HUES48 (cell line): ENCODE results near the gene TUBA4B.

Experiments
- H3K27ac ChIP-seq: one replicate; pipeline ENCODE4 v1.7.0; 2013; ENCODE audit warnings: low read depth, low read length, inconsistent platforms
- H3K27me3 ChIP-seq: 2 replicates; pipeline ENCODE4 v1.6.1; 2013; ENCODE audit warnings: mild to moderate bottlenecking, low read length; ENCODE audit not compliant: control insufficient read depth, insufficient read depth
- H3K36me3 ChIP-seq: 2 replicates; pipeline ENCODE4 v1.6.1; 2013; ENCODE audit warnings: low read length; ENCODE audit not compliant: control insufficient read depth, insufficient read depth
- H3K4me1 ChIP-seq: 2 replicates; pipeline ENCODE4 v1.6.1; 2013; ENCODE audit warnings: mild to moderate bottlenecking, low read length; ENCODE audit not compliant: control insufficient read depth, insufficient read depth
- H3K4me3 ChIP-seq: 2 replicates; pipeline ENCODE4 v1.5.1; 2013; ENCODE audit warnings: mild to moderate bottlenecking, low read depth, low read length
- H3K9ac ChIP-seq: 2 replicates; pipeline ENCODE4 v1.6.1; 2013; ENCODE audit warnings: mild to moderate bottlenecking, low read depth, low read length, moderate library complexity
- H3K9me3 ChIP-seq: 2 replicates; pipeline ENCODE4 v1.6.1; 2013; ENCODE audit warnings: low read length; ENCODE audit not compliant: control insufficient read depth, insufficient read depth

Gene TUBA4B

DNA sequence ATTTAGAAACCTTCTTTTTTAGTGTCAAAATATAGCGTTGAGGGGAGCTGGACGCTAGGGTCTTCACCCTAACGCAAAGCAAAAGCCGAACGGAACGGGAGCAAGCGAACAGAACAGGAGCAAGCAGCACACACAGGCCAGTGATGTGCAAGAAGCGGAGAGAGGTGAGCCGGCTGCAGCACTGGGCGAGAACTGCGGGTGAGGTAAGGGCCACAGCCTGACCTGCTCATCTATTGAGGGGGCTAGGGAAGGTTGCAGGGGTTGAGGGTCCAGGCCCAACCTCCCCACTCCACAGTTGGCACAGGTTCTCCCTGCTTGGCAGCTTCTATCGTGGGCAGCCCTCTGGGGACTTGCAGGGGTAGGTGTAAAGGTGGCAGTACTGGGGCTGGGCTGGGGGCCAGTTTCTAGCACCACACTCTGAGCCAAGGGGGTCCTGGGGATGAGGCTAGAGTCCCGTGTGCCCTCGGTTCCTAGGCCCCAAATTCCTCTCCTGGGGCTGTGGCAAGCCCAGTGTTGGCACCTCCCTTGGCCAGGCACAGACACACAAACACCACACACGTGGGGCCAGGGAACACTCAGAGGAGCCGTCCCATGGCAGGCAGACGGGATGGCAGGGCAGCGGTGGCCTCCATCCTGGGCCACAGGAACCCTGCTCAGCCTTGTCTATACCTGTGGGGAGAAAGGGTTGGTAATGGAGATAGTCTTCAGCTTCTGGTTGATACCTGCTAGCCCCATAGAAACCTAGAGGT is 33.1 kb upstream of the TUBA4B start:
- no peak overlapping the region for H3K4me3 ChIP-seq
- H3K9ac ChIP-seq = no peak overlapping the region
- no peak overlapping the region for H3K27ac ChIP-seq
- H3K4me1 ChIP-seq = peaks cover 4% of the 10 kb centered on the region; the same call in 1 of the 2 replicates
- H3K27me3 ChIP-seq = no peaks in the 10 kb centered on the region
- no peaks in the 10 kb centered on the region for H3K9me3 ChIP-seq
- H3K36me3 ChIP-seq = peaks cover 53% of the 10 kb centered on the region

DNA sequence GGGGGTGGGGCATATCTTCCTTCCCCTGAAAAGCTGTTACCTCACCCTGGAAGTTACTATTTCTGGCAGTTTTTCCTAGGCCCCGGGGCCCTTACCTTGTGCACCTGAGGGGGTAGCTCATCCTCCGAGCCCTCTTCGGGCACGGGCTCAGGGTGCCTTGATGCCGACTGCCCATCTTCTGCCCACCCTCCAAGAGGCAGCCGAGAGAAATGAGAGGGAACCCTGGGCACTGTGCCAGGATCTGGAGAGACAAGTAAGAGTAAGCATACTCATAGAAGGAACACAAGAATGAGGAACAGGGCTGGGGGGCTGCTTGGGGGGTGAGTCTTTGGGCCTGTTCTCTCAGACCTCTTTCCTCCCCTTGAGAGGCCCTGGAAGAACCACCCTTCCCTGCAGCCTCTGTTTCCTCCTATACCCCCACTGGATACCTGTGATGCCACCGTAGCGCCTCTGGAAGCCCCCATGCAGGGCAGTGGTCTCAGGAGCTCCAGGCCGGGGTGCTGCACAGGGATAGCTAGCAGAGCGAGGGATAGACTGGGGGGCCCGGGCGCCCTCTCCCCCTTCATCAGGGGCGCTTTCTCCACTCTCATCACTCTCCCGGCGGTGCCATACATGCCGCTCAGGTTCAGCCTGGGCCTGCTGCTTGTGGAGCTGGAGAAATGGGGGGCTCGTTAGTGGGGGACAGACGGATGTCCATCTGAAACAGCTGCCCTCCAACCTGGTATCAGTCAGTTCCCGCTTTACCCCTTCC is 32.2 kb upstream of the TUBA4B start:
- no peaks in the 10 kb centered on the region for H3K27me3 ChIP-seq
- no peak overlapping the region for H3K4me3 ChIP-seq
- H3K27ac ChIP-seq = no peak overlapping the region
- peaks cover 4% of the 10 kb centered on the region; the same call in 1 of the 2 replicates for H3K4me1 ChIP-seq
- H3K9me3 ChIP-seq = no peaks in the 10 kb centered on the region
- peaks cover 58% of the 10 kb centered on the region for H3K36me3 ChIP-seq
- no peak overlapping the region for H3K9ac ChIP-seq

DNA sequence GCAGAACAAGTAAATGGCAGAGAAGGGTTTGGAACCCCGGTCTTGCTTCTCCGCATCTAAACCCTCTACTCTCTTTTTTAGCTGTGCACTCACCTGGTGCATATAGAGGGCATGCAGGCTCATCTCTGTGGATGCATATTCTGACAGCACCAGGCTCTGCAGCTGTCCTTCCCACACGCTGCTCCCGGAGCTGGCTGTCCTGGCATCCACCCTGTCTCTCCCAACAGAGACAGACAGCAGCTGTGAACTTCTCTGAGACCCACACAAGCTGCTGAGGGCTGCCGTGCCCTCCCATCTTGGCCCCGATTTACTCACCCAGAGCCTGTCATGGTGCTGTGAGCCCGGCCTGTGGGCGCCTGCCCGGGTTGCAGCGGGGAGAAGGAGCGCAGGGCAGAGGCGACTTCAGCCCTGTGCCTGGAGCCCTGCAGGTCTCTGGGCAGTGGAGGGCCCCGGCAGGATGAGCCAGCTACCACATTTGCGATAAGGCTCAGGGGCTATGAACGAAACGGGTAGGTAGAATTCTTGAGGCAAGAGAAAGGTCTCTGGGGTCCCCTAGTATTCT is 31.0 kb upstream of the TUBA4B start:
- Histone ChIP-seq H3K4me3 (no peak overlapping the region), H3K4me1 (peaks cover 4% of the 10 kb centered on the region; the same call in 1 of the 2 replicates), H3K9ac (no peak overlapping the region), H3K36me3 (peaks cover 61% of the 10 kb centered on the region), H3K27ac (no peak overlapping the region), H3K27me3 (no peaks in the 10 kb centered on the region), H3K9me3 (no peaks in the 10 kb centered on the region)

DNA sequence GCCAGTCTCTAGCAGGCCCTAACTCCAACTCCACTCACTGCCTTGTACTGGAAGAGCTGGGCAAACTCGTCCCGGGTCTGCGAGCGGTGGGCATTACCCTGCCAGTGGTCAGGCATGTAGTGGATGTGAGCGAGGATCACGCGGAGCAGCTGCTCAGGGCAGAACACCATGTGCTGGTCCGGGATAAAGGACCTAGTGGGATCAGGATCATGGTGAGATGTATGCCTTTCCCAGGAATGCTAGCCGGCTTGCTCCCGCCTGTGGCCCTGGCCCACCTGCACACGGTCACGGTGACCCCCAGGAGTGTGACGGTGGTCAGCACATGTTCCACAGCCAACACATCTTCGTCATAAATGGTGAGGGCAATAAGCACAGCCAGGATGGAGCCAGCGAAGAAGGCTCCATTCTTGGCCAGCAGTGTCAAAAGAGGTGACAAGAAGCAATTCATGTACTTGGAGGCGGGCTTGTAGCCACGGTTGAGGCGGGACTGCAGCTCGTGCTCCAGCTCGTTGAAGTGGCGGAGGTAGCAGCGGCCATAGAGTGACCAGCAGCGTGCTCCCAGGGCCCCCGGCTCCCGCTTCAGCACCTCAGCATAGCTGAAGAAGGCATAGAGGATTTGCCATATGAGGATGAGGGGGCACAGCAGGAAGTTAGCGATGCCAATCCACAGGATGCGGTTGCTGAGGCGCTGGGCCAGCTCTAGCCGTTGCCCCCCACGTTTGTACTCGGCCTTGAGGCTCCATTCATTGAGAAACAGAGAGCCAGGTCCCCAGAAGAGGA is 29.0 kb upstream of the TUBA4B start:
- peaks cover 8% of the 10 kb centered on the region for H3K4me1 ChIP-seq
- H3K9ac ChIP-seq = no peak overlapping the region
- no peaks in the 10 kb centered on the region for H3K9me3 ChIP-seq
- no peak overlapping the region for H3K27ac ChIP-seq
- no peaks in the 10 kb centered on the region for H3K27me3 ChIP-seq
- no peak overlapping the region for H3K4me3 ChIP-seq
- H3K36me3 ChIP-seq = peaks cover 61% of the 10 kb centered on the region

DNA sequence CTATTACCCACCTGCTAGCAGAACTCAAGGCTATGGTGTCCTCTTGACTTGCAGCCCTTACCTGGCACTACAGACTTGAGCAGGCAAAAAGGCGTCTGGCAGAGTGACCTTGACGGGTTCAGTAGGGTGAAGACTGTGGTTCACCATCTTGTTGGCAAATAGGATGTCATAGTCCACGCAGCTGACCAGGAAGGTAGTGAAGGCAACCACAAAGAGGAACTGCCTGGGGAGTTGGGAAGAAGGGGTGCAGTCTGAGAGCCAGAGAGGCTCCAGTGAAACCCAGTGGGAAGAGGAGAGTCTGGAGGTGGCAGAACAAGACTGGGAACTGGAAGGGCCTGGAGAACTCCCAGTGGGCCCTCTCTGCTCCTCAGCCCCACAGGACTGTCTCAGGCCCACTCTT is 27.7 kb upstream of the TUBA4B start:
- no peaks in the 10 kb centered on the region for H3K27me3 ChIP-seq
- H3K9me3 ChIP-seq = no peaks in the 10 kb centered on the region
- H3K4me1 ChIP-seq = peaks cover 5% of the 10 kb centered on the region; the same call in 1 of the 2 replicates
- H3K9ac ChIP-seq = no peak overlapping the region
- H3K27ac ChIP-seq = no peak overlapping the region
- H3K4me3 ChIP-seq = no peak overlapping the region
- peaks cover 58% of the 10 kb centered on the region for H3K36me3 ChIP-seq

DNA sequence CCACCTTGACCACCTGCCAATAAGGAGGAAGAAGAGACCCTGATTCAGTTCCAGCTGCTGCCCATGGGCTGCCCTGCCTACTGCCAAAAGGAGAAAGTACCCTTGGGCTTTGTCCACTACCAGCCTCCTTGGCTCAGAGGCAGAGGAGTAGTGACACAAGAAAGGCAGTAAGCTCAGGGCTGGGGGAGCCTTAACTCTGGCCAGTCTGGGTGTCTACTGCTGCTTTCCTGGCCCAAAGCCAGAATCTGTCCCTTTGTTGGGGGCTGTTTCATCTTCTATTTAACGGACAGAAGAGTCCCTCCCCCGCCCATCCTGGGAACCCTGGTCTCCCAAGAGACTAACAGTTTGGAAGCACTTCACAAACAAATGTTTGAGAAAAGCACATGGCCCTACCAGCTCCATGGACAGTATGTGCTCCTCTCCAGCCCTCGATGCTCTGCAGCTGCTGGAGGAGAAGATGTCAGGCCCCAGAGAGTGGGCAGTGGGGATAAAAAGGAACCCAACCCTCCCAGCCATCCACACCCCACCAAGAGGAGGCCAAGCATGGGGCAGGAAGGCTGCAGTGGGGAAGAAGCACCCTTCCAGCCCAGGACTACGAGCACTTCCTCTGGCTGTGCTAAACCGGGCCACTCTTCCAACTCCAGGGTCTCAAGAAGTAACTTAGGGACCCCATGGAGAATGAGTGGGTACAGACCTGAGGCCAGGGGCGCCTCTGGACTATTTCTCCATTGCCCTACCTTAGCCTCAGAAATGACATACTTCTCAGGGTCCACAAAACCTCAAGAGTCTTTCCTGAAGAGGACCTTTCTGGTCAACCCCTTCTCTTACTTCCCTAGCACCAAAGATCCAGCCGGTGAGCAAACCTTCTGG is 24.8 kb upstream of the TUBA4B start:
- no peaks in the 10 kb centered on the region for H3K27me3 ChIP-seq
- H3K4me1 ChIP-seq = peaks cover 5% of the 10 kb centered on the region; the same call in 1 of the 2 replicates
- H3K36me3 ChIP-seq = peaks cover 51% of the 10 kb centered on the region
- H3K27ac ChIP-seq = no peak overlapping the region
- H3K9me3 ChIP-seq = no peaks in the 10 kb centered on the region
- H3K9ac ChIP-seq = no peak overlapping the region; the same call in 1 of the 2 replicates
- peak overlapping the region; percentile 86 for H3K4me3 ChIP-seq

DNA sequence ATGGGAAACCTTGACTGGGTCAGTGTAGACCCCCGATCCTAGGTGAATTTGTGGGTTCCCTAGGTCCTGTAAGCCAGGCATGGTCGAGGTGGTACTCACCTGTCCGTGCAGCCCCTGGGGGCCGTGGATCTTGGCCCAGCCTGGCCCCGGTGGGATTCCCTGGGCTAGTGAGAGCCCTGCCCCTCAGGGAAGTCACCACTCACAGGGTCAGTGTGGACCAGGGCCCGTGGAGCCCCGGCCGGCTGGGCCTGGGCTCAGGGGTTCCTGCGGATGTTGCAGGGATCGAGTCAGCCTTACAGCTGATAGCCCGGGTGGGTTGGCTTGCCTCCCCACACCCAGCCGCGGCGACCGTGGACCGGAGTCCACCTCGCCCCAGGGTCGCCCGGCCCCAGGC is 24.1 kb upstream of the TUBA4B start:
- peaks cover 51% of the 10 kb centered on the region for H3K36me3 ChIP-seq
- peak overlapping the region; percentile 86 for H3K4me3 ChIP-seq
- H3K27me3 ChIP-seq = no peaks in the 10 kb centered on the region
- H3K9ac ChIP-seq = peak overlapping the region; percentile 55
- H3K4me1 ChIP-seq = peaks cover 5% of the 10 kb centered on the region; the same call in 1 of the 2 replicates
- H3K27ac ChIP-seq = peak overlapping the region; percentile 88
- no peaks in the 10 kb centered on the region for H3K9me3 ChIP-seq

DNA sequence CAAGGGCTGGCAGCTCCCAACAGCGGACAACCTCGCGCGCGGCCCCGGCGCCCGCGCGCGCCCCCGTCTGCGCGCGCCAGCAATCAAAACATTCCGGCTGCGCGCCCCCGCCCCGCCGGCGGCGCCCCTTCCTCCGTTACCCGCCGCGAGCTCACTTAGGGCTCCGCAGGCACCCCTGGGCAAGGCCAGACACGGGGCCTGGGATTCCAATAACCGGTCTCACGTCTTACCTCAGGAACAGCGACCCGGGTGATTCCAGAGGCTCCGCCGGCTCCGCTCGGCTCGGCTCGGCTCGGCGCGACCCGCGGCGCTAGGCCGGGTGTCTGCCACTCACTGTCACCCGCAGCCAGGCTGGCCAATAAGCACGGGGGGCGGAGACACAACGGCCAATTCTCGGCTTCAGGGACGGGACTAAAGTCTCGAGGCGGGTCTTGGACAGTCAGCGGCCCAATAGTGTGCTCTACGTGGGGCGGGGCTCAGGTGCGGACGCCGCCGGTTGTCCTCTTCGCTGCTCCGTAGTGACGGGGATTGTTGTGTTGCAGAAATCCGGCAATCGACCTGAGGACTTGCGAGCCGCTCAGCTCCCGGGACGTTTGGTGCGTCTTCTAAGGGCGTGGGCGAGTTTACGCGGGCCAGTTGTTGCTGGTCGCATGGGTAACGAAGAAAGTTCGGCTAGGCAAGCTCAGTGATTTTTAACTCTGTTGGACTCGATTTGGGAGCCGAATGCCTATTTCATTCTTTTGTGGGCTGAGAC is 23.6 kb upstream of the TUBA4B start, which contains the start of the genes ANKZF1 and ATG9A:
Gene ANKZF1, plus strand, starts transcription at position 502 of the 754 bp plus-strand sequence. CDS start 452 bp downstream, outside the sequence.
Gene ATG9A, minus strand, starts transcription at position 332 of the 754 bp plus-strand sequence. CDS start 1,612 bp downstream, outside the sequence.
- Histone ChIP-seq H3K9ac (peak within 1 kb of the TSS; percentile 77), H3K36me3 (peaks cover 51% of the 10 kb centered on the region), H3K27me3 (no peaks in the 10 kb centered on the region), H3K27ac (peak within 1 kb of the TSS; percentile 88), H3K4me1 (peaks cover 5% of the 10 kb centered on the region; the same call in 1 of the 2 replicates), H3K4me3 (peak within 1 kb of the TSS; percentile 86), H3K9me3 (no peaks in the 10 kb centered on the region)

DNA sequence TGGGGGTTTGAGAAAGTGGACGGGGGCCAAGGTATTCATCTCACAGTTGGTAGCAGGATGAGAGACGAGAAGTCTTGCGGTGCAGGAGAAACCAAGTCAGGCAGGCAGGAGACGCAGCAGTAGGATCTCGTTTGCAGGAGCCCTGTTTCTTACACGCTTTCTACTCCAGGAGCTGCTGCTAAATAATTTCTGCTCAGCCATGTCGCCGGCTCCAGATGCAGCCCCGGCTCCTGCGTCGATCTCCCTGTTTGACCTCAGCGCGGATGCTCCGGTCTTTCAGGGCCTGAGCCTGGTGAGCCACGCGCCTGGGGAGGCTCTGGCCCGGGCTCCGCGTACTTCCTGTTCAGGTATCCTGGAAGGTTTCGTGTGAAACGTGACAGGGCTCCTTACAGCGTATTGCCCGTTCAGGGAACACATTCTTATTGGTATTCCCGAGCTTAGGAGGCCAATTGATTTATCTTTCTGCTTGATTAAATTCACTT is 22.9 kb upstream of the TUBA4B start:
- peaks cover 51% of the 10 kb centered on the region for H3K36me3 ChIP-seq
- H3K9ac ChIP-seq = peak overlapping the region; percentile 77
- peaks cover 5% of the 10 kb centered on the region; the same call in 1 of the 2 replicates for H3K4me1 ChIP-seq
- no peaks in the 10 kb centered on the region for H3K27me3 ChIP-seq
- H3K9me3 ChIP-seq = no peaks in the 10 kb centered on the region
- H3K4me3 ChIP-seq = peak overlapping the region; percentile 86
- peak overlapping the region; percentile 88 for H3K27ac ChIP-seq
